GM21381 (cell line): ENCODE results near the gene KRTAP4-7.
"Not testable (repeated sequence)": the region's sequence is repeated elsewhere in the genome, so short reads cannot be mapped to it uniquely, and the experiment has no call there.

Source experiments
- ATAC-seq: cut with Tn5 transposase; IDR thresholded peaks from one replicate; pipeline ENCODE4 v1.9.1; 2021; ENCODE audit warnings: mild to moderate bottlenecking, moderate library complexity; ENCODE audit not compliant: unreplicated experiment

The KRTAP4-7 gene

DNA sequence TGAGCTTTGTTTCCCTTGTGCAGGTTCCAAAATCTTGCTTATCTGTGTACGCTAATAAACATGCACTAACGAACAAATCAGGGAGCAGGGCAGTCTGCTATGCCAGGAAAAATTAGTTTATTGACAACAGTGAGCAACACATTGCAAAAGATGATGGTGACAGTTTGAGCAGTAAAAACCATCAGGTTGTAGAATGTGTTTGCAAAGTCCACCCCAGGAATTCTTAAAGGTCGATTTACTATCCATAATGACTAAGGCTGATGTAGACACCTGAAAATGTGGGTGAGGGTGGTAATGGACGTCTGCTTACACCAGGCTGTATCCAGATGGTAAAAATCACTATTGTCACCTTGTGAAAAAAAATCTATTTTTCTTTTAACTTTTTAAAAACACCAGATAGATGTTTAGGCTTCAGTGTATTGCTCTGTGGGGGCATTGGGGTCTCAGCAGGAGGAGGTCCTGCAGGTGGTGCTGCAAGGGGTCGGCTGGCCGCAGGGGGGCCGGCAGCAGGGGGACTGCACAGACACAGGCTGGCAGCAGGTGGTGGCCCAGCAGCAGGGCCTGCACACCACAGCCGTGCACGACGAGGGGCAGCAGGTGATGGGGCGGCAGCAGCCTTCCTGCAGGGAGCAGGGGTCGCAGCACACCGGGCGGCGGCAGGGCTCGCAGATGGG, 18.8 kb upstream of the KRTAP4-7 start:
- not testable (repeated sequence) for ATAC-seq

DNA sequence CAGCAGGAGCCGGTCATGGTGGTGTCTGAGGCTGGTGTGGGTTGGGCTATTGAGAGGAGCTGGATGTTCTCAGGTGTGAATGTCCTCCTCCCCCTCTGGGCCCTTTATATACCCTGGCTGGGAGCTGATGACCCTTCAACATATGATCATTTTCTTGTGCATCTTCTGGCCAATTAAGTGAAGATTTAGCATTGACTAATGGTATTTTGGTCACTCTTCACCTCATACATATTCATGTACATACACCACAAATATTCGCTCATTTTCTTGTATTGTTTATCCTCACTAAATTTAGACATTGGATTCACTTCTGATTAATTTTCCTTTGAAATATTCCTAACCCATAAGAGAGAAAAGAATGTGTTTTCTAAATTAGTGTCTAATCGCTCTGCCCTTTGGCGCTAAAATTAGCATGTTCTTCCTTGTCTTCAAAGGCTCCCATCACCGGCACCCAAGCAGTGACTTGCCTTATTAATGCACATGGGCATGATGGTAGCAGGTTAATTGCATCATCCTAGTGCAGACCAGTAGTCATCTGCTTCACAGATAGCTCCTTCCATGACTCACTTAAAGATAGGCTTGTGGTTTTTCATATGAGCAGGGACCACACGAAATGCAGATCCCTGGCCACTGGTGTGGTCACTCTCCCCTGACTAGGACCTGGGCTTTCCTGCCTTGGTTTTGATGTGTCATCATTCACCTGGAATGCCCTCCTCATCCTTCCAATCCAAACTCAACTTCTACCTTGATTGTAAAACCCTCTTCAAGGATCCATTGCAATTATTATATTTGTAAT, 17.9 kb upstream of the KRTAP4-7 start, which contains the start of gene KRTAP2-4:
Gene KRTAP2-4, minus strand, starts transcription at position 51 of the 796 bp plus-strand sequence. Its CDS starts 34 bp downstream, at position 17.
- no peak for ATAC-seq

DNA sequence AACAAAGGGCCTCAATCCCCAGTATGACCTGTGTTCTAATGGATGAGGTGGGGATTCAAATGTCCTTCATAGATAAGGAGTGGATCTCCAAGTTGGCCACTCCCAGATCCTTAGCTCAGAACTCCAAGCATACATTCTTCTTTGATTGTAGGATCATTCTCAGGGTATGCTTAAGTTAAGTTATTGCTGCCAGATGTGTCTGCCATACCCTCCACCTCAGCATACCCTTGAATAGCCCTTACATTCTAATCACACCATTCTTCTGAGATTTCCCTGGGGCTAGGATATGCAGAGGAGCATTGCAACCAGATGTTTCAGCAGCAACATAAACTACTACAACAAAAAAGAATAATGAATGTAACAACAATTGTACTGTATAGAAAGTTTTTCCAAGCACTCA, 16.7 kb upstream of the KRTAP4-7 start:
- no peak for ATAC-seq

DNA sequence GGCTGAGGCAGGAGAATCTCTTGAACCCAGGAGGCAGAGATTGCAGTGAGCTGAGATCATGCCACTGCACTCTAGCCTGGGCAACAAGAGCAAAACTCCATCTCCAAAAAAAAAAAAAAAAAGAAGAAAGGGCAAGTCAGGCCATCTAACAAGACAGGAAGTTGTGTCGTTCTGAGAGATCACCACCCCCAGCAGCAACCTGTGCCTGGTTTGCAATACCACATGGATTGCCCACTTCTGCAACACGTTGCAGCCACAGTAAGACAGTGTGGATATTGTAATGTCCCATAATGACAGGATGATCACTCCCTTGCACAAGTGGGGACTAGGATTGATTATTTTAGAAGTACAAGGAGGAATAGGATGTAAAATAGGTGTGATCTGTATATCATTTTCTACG, 14.9 kb upstream of the KRTAP4-7 start:
- no peak for ATAC-seq

DNA sequence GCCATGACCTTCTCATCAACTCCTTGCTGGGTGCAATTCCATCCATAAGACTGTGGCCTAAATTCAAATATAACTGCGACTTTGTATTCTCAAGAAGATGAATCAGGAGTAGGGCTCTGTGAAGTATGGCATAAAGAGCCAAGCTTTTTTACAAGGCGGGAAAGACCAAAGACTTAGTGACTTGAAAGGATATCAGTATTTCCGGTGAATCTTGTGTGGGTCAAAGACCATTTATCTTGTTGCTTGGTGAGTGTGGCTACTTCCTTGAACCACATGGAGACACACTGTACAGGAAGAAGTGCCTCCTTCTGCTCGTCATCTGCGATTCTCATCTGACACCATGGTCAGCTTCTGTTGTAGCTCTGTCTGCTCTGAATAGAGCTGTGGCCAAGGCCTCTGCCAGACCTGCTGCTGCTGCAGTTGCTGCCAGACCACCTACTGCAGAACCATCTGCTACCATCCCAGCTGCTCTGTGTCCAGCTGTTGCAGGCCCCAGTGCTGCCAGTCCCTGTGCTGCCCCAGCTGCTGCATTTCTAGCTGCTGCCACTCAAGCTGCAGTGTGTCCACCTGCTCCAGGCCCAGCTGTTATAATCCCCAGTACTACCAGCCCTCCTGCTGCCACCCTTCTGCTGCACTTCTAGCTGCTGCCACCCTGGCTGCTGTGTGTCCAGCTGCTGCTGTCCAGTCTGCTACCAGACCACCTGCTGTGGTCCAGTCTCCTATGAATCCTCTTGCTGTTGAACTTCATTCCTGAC, 12.2 kb upstream of the KRTAP4-7 start:
- ATAC-seq, result no peak

DNA sequence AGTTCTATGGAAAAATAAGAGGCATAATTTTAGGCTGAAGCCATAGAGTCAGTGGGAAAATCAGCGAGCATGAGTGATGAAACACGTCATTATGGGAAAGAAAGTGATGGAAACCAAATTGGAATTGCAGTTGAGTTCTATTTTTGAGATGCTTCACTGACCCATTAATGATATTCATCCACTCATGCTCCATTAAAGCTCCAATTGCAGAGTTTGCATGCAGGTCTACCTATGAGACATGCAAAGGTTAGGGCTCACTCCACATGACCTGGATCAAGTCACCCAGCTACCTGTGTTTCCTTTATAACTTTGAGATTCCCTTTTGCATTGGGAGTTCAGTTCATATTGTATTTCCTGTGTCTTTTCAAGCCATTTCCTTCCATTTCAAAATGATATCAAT, 10.3 kb upstream of the KRTAP4-7 start:
- no peak for ATAC-seq

DNA sequence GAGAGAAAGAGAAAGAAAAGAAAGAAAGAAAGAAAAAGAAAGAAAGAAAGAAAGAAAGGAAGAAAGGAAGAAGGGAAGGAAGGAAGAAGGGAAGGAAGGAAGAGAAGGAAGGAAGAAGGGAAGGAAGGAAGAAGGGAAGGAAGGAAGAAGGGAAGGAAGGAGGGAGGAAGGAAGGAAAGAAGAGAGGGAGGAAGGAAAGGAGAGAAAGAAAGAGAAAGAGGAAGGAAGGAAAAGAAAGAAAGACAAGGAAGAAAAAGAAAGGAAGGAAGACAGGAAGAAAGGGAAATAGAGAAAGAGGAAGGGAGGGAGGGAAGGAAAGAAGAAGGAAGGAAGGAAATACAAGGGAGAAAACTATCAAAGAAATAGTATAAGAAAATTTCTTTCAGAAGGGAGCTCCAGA, 7.2 kb upstream of the KRTAP4-7 start:
- no peak for ATAC-seq

DNA sequence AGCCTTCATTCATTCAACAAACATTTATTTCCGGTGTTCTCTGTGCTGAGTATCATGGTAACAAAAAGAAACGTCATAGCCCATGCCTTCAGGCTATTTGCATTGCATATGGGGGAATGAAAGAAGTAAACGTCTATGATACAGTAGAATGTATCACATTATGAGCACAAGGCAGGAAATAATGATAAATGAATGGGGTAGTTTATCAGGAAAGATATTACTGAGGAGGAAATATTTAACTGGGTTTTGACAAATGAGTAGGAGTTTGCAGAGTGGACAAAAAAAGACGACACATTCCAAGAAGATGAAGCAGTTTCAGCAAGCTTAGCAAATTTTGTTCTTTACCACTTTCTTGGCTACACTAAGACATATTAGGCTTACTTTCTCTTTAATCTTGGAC, 1.3 kb upstream of the KRTAP4-7 start:
- ATAC-seq, result no peak

DNA sequence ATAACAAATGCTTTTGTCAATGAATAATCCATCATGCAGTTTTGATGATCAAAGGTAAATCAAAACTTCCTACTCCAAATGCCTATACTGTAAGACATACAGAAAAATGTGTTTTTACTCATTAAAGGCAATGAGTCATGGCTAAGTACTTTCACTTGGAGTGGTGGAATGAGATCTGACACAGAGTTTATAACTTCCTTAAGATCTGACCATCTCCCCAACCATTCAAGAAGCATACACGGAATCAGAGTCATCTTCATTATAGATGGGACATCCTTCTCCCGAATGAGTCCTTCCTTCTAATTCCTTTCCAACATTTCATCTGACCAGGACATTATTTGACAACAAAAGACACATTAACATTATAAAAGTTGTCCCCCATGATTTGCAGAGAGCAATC, 523 bp upstream of the KRTAP4-7 start:
- ATAC-seq, result not testable (repeated sequence)

DNA sequence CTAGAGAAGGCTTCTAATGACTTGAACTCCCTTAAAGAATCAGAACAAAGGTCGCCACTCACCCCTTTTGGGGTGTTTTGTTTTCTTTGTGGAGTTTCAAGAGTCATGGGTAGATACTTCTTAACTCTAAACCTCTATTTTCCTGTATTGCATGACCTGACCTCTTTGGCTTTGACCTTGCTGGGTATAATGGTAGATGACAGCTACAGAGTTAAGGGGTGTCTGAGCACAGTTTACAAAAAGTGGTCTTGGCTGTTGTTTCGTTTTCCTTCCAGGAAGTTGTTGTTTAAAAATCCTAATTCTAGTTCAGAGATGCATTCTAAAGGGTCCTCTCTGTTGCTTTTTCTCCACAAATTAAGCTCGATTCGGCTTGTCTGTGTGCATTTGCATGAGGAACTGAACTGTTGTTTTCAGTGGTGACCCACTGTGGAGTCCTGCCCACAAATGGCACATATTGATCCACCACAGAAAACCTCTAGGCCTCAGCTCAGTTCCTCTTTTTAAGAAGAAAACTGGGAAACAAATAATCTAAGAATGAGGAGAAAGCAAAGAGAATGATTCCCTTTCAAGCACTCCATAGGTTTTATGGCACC, 4.9 kb downstream of the KRTAP4-7 start:
- not testable (repeated sequence) for ATAC-seq

DNA sequence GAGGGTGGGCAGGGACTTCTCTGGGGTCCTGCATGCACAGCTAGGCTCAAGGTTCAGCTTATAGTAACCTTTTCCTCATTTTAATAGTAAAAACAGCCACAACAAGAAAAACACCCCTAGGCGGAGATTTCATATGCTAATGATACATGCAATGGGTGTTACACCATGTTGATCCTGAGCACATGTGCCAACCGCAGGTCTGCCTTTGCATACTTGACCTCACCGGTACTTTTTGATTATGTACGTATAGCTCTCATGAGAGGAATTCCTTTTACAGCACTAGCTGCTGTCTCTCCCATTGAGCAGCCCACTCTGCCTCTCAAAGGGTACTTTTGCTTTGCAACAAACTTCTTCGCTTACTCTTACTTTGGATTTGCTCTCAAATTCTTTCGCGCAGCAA, 12.1 kb downstream of the KRTAP4-7 start:
- no peak for ATAC-seq

DNA sequence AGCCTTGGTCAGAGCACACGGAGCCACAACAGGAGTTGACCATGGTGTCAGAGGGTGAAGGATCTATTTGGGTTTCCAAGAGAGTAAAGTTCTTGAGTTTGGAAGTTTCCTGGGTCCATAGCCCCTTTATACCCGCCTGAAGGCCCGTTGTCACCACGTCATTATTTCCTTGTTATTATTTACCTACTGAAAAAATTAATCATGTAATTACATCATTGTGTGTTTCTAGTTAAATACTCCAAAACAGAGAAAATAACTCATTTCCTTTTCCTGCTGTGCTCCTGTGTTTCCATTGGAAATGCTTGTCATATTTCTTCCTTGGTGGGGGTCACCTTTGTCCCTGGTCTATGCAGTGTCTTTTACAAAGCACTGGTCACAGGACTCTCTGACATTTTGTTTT, 14.1 kb downstream of the KRTAP4-7 start, which contains the start of gene KRTAP4-8:
Gene KRTAP4-8, minus strand, starts transcription at position 101 of the 400 bp plus-strand sequence. Its CDS starts 58 bp downstream, at position 43.
- no peak for ATAC-seq

DNA sequence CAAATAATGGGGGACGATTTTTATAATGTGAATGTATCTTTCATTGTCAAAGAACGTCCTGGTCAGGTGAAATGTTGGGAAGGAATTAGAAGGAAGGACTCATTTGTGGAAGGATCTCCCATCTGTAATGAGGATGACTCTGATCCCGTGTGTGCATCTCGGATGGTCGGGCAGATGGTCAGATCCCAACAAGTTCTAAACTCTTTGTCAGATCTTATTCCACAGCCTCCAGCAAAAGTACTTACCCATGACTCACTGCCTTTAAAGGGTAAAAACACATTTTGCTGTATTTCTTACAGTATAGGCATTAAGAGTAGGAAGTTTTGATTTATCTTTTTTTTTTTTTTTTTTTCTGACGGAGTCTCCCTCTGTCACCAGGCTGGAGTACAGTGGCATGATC, 14.5 kb downstream of the KRTAP4-7 start:
- no peak for ATAC-seq

DNA sequence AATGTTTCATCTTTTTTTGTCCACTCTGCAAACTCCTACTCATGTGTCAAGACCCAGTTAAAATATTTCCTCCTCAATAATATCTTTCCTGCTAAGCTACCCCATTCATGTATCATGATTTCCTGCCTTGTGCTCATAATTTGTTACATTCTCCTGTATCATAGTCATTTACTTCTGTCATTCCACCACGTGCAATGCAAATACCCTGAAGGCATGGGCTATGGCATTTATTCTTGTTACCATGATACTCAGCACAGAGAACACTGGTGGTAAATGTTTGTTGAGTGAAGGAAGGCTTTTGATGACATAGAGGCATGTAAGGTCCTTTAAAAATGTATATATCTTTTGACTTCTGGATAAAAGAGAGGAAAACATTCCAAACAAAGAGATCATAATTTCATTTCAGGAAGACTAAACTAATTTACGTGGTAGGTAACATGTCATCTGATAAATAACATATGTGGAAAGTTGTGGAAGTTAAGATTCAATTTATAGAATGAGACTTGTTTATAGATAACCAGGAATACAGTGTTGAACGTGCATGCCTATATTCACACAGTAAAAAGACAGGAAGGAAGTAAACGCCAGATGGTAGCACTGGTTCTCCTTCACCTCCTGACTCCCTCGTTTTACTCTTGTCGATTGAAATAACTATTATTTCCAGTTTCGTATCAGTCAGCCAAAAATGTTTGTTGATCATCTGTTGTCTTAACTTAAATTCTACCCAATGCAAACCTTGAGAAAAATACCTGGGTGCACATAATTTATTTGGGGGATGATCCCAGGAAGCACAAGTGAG, 15.9 kb downstream of the KRTAP4-7 start:
- ATAC-seq, result not testable (repeated sequence)

DNA sequence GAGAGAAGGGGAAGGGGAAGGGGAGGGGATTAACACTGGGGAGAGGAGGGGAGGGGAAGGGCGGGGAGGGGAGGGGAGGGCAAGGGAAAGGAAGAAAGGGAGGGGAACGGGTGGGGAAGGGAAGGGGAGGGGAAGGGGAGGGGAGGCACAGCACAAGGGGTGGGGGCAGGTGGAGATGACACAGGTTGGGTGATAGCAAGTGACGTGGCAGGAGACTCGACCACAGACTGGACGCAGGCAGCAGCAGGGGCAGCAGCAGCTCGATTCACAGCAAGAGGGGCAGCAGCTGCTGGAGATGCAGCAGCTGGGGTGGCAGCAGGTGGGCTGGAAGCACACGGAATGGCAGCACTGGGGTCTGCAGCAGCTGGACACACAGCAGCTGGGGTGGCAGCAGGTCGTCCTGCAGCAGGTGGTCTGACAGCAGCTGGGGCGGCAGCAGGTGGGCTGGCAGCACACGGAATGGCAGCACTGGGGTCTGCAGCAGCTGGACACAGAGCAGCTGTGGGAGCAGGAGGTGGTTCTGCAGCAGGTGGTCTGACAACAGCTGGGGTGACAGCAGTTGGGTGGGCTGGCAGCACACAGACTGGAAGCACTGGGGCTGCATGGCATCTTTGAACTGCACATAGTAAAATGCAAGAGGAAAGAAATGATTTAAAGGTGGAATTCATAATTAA, 17.8 kb downstream of the KRTAP4-7 start, which contains the start of gene KRTAP4-16:
Gene KRTAP4-16, minus strand, starts transcription at position 624 of the 674 bp plus-strand sequence. Its CDS starts 0 bp downstream, at position 624.
- ATAC-seq, result no peak

DNA sequence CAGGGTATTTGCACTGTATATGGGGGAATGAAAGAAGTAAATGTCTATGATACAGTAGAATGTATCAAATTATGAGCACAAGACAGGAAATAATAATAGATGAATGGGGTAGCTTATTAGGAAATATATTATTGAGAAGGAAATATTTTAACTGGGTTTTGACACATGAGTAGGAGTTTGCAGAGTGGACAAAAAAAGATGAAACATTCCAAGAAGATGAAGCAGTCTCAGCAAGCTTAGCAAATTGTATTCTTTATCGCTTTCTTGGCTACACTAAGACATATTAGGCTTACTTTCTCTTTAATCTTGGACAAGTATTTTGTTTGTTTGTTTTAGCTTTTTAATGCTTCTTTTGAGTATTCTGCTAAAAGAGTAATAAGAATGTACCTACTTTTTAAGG, 19.9 kb downstream of the KRTAP4-7 start:
- ATAC-seq, result no peak

DNA sequence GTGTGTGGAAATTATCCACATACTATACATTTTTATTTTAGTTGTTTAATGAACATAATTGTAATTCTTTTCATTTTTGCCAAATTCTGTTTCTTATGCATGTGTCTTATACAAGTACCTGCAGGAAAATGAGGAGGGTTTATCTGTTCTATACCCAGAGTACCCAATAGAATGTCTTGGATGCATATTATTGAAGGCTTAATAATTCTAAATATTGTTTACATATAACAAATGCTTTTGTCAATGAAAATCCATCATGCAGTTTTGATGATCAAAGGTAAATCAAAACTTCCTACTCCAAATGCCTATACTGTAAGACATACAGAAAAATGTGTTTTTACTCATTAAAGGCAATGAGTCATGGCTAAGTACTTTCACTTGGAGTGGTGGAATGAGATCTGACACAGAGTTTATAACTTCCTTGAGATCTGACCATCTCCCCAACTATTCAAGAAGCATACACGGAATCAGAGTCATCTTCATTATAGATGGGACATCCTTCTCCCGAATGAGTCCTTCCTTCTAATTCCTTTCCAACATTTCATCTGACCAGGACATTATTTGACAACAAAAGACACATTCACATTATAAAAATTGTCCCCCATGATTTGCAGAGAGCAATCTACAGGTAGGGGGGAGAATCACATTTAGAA, 20.6 kb downstream of the KRTAP4-7 start:
- not testable (repeated sequence) for ATAC-seq

DNA sequence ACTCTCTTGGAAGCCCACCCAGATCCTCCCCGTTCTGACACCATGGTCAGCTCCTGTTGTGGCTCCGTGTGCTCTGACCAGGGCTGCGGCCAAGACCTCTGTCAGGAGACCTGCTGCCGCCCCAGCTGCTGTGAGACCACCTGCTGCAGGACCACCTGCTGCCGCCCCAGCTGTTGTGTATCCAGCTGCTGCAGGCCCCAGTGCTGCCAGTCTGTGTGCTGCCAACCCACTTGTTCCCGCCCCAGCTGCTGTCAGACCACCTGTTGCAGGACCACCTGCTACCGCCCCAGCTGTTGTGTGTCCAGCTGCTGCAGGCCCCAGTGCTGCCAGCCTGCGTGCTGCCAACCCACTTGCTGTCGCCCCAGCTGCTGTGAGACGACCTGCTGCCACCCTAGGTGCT, 21.4 kb downstream of the KRTAP4-7 start, which contains the start of gene KRTAP4-9:
Gene KRTAP4-9, plus strand, starts transcription at position 43 of the 400 bp plus-strand sequence. Its CDS starts 0 bp downstream, at position 43.
- ATAC-seq, result not testable (repeated sequence)

DNA sequence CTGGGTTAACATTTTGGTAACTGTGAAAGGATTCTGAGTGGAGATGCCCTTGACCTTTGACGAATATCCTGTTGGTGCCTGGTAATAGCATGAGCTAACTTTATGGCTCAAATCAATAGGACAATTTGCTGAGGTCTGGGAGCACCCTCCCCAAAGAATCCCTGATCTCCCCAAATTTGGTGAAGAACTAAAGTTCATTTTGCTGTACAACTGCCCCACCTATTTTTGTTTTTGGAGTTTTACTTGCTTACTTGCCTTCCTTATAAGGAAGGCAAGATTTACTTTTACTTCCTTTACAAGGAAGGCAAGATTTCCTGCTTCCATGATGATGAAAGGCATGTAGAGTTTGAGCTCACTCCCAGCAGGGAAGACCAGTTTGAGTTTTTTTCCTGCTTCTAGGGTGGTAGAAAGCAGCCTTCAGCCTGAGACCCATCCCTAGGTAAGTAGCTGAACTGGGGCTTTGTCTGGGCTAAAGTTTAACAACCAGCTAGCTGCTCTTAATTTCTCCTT, 24.0 kb downstream of the KRTAP4-7 start:
- ATAC-seq, result no peak
